Measurements from ENCODE around the gene OR1F1.

Gene OR1F1

GRCh38 chr16:3142327-3142726, 45.7 kb upstream of the OR1F1 start:
- DNase-seq (ENCODE audit: extremely low spot score), result no peak
- no peak for TF ChIP-seq CTCF (IDR thresholded peaks at IDR 0.05; ENCODE audit: control extremely low read depth, extremely low read depth, low read depth, missing control alignments)
- ChIA-PET POLR2A (no interaction called here), CTCF (interaction anchor here (11.2 kb wide), 1 partner anchor 11 kb away, joined by 189 read pairs; the partner anchor contains the start of gene ZNF213)

- no peak for TF ChIP-seq CTCF (IDR thresholded peaks at IDR 0.05; ENCODE audit: control extremely low read depth, extremely low read depth, low read depth, missing control alignments)
- ChIA-PET CTCF (interaction anchor here (11.2 kb wide), 1 partner anchor 11 kb away, joined by 189 read pairs; the partner anchor contains the start of gene ZNF213), POLR2A (no interaction called here)
- no peak for DNase-seq (ENCODE audit: extremely low spot score)
Measured at GRCh38 chr16:3142770-3143169, 45.2 kb upstream of the OR1F1 start.

- CTCF ChIA-PET, result interaction anchor here (11.2 kb wide), 1 partner anchor 12 kb away, joined by 189 read pairs; the partner anchor contains the start of gene ZNF213
- no peak for TF ChIP-seq CTCF (IDR thresholded peaks at IDR 0.05; ENCODE audit: control extremely low read depth, extremely low read depth, low read depth, missing control alignments)
- DNase-seq (ENCODE audit: extremely low spot score), result no peak
- POLR2A ChIA-PET, result no interaction called here
Measured at GRCh38 chr16:3143189-3143588, 44.8 kb upstream of the OR1F1 start.

- TF ChIP-seq CTCF (IDR thresholded peaks at IDR 0.05; ENCODE audit: control extremely low read depth, extremely low read depth, low read depth, missing control alignments), result no peak
- POLR2A ChIA-PET, result interaction anchor here (0.6 kb wide), 1 partner anchor 9 kb away, joined by 3 read pairs; the partner anchor contains the start of gene ZNF213
- CTCF ChIA-PET, result interaction anchor here (11.2 kb wide), 1 partner anchor 12 kb away, joined by 189 read pairs; the partner anchor contains the start of gene ZNF213
- no peak for DNase-seq (ENCODE audit: extremely low spot score)
Measured at GRCh38 chr16:3143598-3144320, 44.2 kb upstream of the OR1F1 start.

GRCh38 chr16:3144321-3144983, 43.6 kb upstream of the OR1F1 start:
- CTCF ChIA-PET, result interaction anchor here (11.2 kb wide), 1 partner anchor 13 kb away, joined by 189 read pairs; the partner anchor contains the start of gene ZNF213
- no peak for DNase-seq (ENCODE audit: extremely low spot score)
- no peak for TF ChIP-seq CTCF (IDR thresholded peaks at IDR 0.05; ENCODE audit: control extremely low read depth, extremely low read depth, low read depth, missing control alignments)
- POLR2A ChIA-PET, result interaction anchor here (0.6 kb wide), 1 partner anchor 70 kb away, joined by 3 read pairs; no protein-coding TSS in a partner anchor

- DNase-seq (ENCODE audit: extremely low spot score), result no peak
- TF ChIP-seq CTCF (IDR thresholded peaks at IDR 0.05; ENCODE audit: control extremely low read depth, extremely low read depth, low read depth, missing control alignments), result no peak
- CTCF ChIA-PET, result interaction anchor here (1.0 to 11.2 kb wide), 2 partner anchors 14 to 85 kb away, joined by 3 to 189 read pairs; partner anchors contain the start of gene ZNF213
- POLR2A ChIA-PET, result interaction anchor here (0.6 kb wide), 1 partner anchor 70 kb away, joined by 3 read pairs; no protein-coding TSS in a partner anchor
Measured at GRCh38 chr16:3145151-3145550, 42.9 kb upstream of the OR1F1 start.
